Central memory CD8-positive, alpha-beta T cell (primary cell): Measurements from ENCODE around the gene FNDC3B.
"Not testable (repeated sequence)": the region's sequence is repeated elsewhere in the genome, so short reads cannot be mapped to it uniquely, and the experiment has no call there.

Experiments
- ATAC-seq: fragments of 150-1000 bp; cut with Tn5 transposase; replicated peaks from 2 replicates; pipeline ENCODE4 v1.10.0; 2022; ENCODE audit warnings: mild to moderate bottlenecking, moderate FRiP score, moderate number of reproducible peaks; ENCODE audit not compliant: poor library complexity, severe bottlenecking; ENCODE audit errors: extremely low read depth
- DNase-seq, 2 donors: peaks; one replicate each; pipeline ENCODE4 v3.0.0; 2021; ENCODE audit warnings: low spot score in 2 of 2
- H3K27ac Mint-ChIP-seq: one replicate; pipeline ENCODE4 v1.8.0; 2022; ENCODE audit warnings: low read depth, mild to moderate bottlenecking, moderate library complexity, mixed read lengths
- H3K27me3 Mint-ChIP-seq: one replicate; pipeline ENCODE4 v1.8.0; 2022; ENCODE audit warnings: mixed read lengths
- H3K36me3 Mint-ChIP-seq: one replicate; pipeline ENCODE4 v1.8.0; 2022; ENCODE audit warnings: mild to moderate bottlenecking, moderate library complexity, mixed read lengths; ENCODE audit not compliant: insufficient read depth
- H3K4me1 Mint-ChIP-seq: one replicate; pipeline ENCODE4 v1.8.0; 2022; ENCODE audit warnings: mixed read lengths
- H3K4me3 Mint-ChIP-seq: one replicate; pipeline ENCODE4 v1.8.0; 2022; ENCODE audit warnings: mild to moderate bottlenecking, moderate library complexity, mixed read lengths
- H3K9me3 Mint-ChIP-seq: one replicate; pipeline ENCODE4 v1.8.0; 2022; ENCODE audit warnings: mixed read lengths

FNDC3B gene

DNA sequence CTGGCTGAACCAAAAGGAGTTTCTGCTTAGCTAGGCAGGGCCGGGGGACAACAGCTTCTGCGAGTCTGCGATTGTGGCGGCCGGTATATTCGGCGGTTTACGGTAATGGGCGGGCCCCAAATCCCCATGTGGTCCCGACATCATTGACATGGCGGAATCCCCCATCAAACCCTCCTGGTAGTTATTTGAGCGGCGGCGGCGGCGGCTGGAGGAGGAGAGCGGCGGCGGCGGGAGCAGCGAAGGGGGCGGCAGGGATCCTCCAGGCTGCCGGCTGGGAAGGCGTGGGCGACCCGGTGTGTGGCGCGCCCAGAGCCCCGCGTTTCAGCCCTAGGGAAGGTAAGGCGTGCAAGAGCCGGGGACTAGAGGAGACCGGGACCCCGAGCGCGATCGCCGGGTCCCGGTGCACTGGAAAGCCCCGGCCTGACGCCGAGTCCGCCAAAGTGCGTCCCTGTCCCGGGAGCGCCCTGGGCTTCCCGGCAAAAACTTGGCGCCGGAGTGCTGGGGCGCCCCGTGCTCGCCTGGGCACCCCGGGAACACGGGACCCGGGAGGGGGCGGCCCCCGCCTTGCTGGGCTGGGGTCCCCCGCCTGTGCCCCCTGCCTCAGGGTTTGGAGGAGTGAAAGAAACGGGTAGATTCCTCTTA, at the start of gene FNDC3B:
Gene FNDC3B (plus strand): TSS at position 143 of the 642 bp plus-strand sequence. CDS start 72,902 bp downstream, outside the sequence.
- peak; percentile 97 for ATAC-seq
- Mint-ChIP-seq H3K9me3 (no peaks in the 10 kb centered on the region), H3K27ac (peak within 1 kb of the TSS; percentile 97), H3K4me1 (peaks cover 32% of the 10 kb centered on the region), H3K36me3 (peaks cover 5% of the 10 kb centered on the region), H3K27me3 (no peaks in the 10 kb centered on the region), H3K4me3 (peak within 1 kb of the TSS; percentile 92)
- DNase-seq, result peak; percentile 89 to 90

DNA sequence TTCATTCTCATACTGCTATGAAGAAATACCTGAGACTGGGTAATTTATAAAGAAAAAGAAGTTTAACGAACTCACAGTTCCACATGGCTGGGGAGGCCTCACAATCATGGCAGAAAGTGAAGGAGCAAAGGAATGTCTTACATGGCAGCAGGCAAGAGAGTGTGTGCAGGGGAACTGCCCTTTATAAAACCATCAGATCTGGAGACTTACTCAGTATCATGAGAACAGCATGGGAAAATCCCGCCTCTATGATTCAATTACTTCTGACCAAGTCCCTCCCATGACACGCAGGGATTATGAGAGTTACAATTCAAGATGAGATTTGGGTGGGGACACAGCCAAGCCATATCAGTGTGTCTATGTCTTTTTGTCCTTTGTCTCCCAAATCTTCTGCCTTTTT, 49.1 kb upstream of the FNDC3B start:
- H3K27ac Mint-ChIP-seq, DNase-seq, H3K9me3 Mint-ChIP-seq, H3K36me3 Mint-ChIP-seq, ATAC-seq, H3K4me1 Mint-ChIP-seq, H3K4me3 Mint-ChIP-seq: not testable (repeated sequence)
- peaks cover 27% of the 10 kb centered on the region for H3K27me3 Mint-ChIP-seq

DNA sequence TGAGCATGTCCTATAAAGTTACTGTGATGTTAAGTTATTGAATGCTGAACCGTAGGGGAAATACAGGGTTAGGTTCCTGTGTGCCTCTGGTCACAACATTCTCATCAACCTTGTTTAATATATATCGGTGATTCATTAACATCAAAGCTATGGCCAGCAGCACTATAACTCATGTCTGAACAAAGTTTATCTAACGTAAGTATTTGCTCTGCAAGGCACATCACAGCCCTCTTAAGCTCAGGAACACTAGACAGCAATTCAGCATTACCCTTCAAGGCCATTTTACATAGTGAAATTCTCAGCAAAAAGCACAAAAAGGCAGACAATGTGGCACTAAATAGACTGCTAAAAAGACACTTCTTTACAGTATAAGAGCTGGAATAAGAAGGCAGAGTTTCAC, 48.2 kb upstream of the FNDC3B start:
- DNase-seq (no peak), ATAC-seq (no peak)
- no peaks in the 10 kb centered on the region for H3K36me3 Mint-ChIP-seq
- no peak overlapping the region for H3K27ac Mint-ChIP-seq
- peaks cover 2% of the 10 kb centered on the region for H3K9me3 Mint-ChIP-seq
- H3K4me3 Mint-ChIP-seq, result no peak overlapping the region
- H3K27me3 Mint-ChIP-seq, result peaks cover 27% of the 10 kb centered on the region
- H3K4me1 Mint-ChIP-seq, result no peaks in the 10 kb centered on the region

DNA sequence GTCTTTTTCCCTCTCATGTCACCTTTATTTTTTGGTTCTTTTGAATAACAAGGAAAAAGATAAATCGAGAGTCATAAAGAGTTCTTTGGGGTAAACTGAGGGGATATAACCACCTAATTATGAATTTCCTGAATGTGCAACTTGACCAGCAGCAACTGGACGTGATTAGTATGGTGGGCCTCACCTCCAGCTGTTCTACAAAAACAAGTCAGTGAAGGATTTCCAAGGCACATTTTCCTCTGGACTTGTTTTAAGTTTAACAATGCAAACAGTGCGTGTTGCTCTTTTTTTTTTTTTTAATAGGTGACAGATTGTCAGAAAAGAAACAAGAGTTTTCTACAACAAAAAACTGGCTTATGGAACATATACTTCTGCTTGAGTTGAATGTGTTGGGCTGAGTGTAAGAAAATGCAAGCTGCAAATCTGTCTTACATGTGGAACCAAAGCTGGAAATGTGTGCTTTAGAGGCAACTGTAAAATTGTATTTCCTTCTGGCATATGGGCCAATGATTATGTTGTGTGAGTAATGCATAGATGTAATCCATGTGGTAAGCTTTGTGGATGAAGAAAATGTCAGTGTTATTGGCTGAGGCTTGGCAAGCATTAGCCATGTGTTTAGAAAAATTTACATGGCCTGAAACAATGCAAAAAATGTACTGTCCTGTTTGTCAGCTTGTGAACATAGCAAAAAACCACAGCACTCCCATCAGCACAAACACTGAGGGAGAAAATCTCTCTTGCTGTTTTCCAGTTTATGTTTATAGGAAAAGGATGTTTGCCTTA, 44.5 kb upstream of the FNDC3B start:
- Mint-ChIP-seq H3K36me3 (no peaks in the 10 kb centered on the region), H3K27ac (no peak overlapping the region), H3K4me1 (no peaks in the 10 kb centered on the region), H3K27me3 (peaks cover 44% of the 10 kb centered on the region), H3K4me3 (no peak overlapping the region), H3K9me3 (peaks cover 10% of the 10 kb centered on the region)
- DNase-seq, result no peak
- ATAC-seq, result no peak

DNA sequence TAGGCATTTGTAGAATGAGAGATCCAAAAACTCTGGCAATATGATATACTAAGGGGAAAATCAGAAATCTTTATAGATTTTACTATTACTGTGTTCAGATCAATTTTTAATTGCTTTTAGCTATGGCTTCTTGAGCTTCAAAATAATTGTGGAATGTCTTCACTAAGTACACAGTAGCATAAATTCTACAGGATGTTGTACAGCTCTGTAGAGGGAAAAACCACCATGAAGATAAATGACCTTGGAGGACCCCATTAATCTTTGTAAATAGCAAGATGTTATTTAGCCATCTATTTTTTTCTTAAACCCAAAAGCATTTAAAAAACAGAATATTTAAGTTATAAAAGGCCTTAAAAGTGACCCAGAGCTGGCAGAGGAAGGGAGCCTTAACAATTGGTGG, 43.9 kb upstream of the FNDC3B start:
- H3K9me3 Mint-ChIP-seq, result peaks cover 10% of the 10 kb centered on the region
- H3K27me3 Mint-ChIP-seq, result peaks cover 43% of the 10 kb centered on the region
- no peak overlapping the region for H3K4me3 Mint-ChIP-seq
- DNase-seq (no peak), ATAC-seq (no peak)
- H3K4me1 Mint-ChIP-seq, result no peaks in the 10 kb centered on the region
- H3K27ac Mint-ChIP-seq, result no peak overlapping the region
- H3K36me3 Mint-ChIP-seq, result no peaks in the 10 kb centered on the region

DNA sequence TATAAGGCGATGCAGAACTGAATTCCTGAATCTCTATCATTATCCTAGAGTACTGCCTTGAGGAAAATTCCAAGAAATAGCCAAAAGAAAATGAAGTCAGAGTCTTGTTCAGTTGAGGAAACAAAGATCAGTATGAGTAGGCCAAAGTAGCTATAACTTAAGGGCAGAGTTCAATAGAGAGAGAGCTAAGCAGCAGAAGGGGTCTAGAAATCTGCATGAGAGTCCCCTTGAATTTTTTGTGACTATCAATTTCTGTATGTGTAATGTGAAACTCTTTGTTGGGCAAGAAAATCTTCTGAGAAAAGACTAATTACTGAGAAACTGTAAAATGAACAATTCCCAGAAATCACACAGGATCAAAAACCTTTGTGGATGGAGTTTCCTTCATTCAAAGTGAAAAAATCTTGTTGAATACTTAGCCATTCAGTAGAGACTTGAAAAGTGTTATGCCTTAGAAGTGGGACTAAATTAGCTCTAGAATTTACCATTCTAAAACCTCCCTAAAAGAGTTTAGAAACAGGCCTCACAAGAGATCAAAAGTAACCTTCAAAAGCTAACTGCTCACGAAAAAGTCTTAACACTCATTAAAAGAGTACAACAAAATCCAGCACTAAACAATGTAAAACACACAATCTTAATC, 43.1 kb upstream of the FNDC3B start:
- no peaks in the 10 kb centered on the region for H3K36me3 Mint-ChIP-seq
- no peaks in the 10 kb centered on the region for H3K4me1 Mint-ChIP-seq
- peaks cover 10% of the 10 kb centered on the region for H3K9me3 Mint-ChIP-seq
- DNase-seq (no peak), ATAC-seq (no peak)
- H3K4me3 Mint-ChIP-seq, result no peak overlapping the region
- H3K27me3 Mint-ChIP-seq, result peaks cover 36% of the 10 kb centered on the region
- H3K27ac Mint-ChIP-seq, result no peak overlapping the region

DNA sequence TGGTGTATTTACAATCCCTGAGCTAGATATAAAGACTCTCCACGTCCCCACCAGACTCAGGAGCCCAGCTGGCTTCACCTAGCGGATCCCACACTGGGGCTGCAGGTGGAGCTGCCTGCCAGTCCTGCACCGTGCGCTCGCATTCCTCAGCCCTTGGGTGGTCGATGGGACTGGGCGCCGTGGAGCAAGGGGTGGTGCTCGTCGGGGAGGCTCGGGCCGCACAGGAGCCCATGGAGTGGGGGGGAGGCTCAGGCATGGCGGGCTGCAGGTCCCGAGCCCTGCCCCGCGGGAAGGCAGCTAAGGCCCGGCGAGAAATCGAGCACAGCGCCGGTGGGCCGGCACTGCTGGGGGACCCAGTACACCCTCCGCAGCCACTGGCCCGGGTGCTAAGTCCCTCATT, 40.6 kb upstream of the FNDC3B start:
- not testable (repeated sequence) for ATAC-seq, H3K4me3 Mint-ChIP-seq, H3K4me1 Mint-ChIP-seq, H3K36me3 Mint-ChIP-seq, DNase-seq, H3K27ac Mint-ChIP-seq, H3K9me3 Mint-ChIP-seq
- H3K27me3 Mint-ChIP-seq, result peaks cover 19% of the 10 kb centered on the region

DNA sequence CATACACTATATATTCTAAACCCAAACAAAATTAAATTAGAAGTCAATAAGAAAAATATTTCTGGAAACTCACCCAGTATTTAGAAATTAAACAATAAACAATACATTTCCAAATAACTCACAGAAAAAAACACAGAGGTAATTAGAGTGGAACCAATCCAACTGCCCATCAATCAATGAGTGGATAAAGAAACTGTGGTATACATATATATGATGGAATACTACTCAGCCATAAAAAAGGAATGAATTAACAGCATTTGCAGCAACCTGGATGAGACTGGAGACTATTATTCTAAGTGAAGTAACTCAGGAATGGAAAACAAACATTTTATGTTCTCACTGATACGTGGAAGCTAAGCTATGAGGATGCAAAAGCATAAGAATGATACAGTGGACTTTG, 37.8 kb upstream of the FNDC3B start:
- peaks cover 14% of the 10 kb centered on the region for H3K27me3 Mint-ChIP-seq
- not testable (repeated sequence) for DNase-seq, H3K4me3 Mint-ChIP-seq, H3K4me1 Mint-ChIP-seq, ATAC-seq, H3K9me3 Mint-ChIP-seq, H3K36me3 Mint-ChIP-seq, H3K27ac Mint-ChIP-seq

DNA sequence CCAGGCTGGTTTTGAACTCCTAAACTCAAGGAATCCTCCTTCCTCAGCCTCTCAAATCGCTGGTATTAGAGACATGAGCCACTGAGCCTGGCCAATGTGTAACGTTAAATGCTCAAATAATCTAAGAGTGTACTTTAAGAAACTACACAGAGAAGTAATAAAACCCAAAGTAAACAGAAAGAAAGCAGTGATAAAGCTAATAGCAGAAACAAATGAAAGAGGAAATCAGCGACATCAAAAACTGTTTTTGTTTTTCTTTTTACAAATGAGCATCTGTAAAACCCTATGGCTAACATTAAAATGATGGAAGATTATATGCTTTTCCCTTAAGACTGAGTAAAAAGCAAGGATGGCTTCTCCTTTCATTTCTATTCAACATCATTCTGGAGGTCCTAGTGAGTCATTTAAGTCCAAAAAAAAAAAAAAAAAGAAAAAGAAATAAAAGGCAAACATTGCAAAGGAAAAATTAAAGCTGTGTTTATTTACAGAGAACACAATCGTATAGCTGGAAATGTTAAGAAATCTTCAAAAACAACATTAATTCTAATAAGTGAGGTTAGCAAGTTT, 36.8 kb upstream of the FNDC3B start:
- no peaks in the 10 kb centered on the region for H3K9me3 Mint-ChIP-seq
- peaks cover 8% of the 10 kb centered on the region for H3K27me3 Mint-ChIP-seq
- DNase-seq, result no peak
- no peaks in the 10 kb centered on the region for H3K4me1 Mint-ChIP-seq
- peaks cover 2% of the 10 kb centered on the region for H3K36me3 Mint-ChIP-seq
- no peak for ATAC-seq
- no peak overlapping the region for H3K4me3 Mint-ChIP-seq
- no peak overlapping the region for H3K27ac Mint-ChIP-seq

DNA sequence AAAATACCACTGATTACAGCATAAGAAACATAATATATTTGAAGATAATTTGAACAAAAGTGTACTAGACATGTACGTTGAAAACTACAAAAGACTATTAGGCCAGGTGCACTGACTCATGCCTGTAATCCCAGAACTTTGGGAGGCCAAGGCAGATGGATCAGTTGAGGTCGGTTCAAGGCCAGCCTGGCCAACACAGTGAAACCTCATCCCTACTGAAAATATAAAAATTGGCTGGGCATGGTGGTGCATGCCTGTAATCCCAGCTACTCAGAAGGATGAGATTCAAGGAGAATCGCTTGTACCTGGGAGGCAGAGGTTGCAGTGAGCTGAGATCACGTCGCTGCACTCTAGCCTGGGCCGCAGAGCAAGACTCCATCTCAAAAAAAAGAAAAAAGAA, 36.2 kb upstream of the FNDC3B start:
- no peak overlapping the region for H3K4me3 Mint-ChIP-seq
- H3K9me3 Mint-ChIP-seq, result no peaks in the 10 kb centered on the region
- DNase-seq (no peak), ATAC-seq (no peak)
- H3K27me3 Mint-ChIP-seq, result peaks cover 8% of the 10 kb centered on the region
- H3K4me1 Mint-ChIP-seq, result no peaks in the 10 kb centered on the region
- H3K36me3 Mint-ChIP-seq, result peaks cover 2% of the 10 kb centered on the region
- H3K27ac Mint-ChIP-seq, result no peak overlapping the region

DNA sequence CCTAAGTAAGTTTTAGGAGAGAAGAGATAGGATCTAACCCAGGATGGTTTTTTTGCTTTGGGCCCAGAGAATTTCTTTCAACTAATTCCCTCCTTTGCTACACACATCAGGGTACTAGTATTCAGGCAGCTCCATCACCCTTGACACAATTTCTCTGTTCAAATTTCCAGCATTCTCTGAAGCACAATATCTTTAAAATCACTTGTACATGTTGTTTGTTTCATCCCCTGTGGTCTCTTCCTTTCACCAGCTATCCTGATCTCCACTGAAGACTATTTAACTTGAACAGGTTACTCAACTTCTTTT, 32.4 kb upstream of the FNDC3B start:
- ATAC-seq, result no peak
- Mint-ChIP-seq H3K4me3 (no peak overlapping the region), H3K4me1 (no peaks in the 10 kb centered on the region), H3K9me3 (no peaks in the 10 kb centered on the region), H3K36me3 (peaks cover 2% of the 10 kb centered on the region), H3K27me3 (no peaks in the 10 kb centered on the region), H3K27ac (no peak overlapping the region)
- no peak for DNase-seq

DNA sequence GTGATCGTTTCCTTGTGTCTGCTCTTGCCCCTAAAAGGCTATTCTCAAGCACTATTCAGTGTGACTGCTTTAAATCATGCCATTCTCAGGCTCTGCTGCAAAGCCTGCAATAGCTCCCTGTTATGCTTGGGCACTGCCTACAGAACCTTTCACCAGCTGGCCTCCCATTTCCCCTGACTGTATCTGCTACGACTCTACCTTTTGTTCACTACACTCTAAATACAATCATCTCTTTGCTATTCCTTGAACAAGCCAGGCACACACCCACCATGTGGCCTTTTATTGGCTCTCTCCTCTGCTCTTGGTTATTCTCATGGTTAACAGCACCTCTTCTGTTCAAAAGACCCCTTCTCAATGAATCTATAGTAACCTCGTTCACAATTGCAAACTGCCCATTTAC, 29.6 kb upstream of the FNDC3B start:
- no peak overlapping the region for H3K4me3 Mint-ChIP-seq
- peaks cover 2% of the 10 kb centered on the region for H3K36me3 Mint-ChIP-seq
- DNase-seq (no peak), ATAC-seq (no peak)
- no peaks in the 10 kb centered on the region for H3K9me3 Mint-ChIP-seq
- no peaks in the 10 kb centered on the region for H3K4me1 Mint-ChIP-seq
- no peaks in the 10 kb centered on the region for H3K27me3 Mint-ChIP-seq
- H3K27ac Mint-ChIP-seq, result no peak overlapping the region

DNA sequence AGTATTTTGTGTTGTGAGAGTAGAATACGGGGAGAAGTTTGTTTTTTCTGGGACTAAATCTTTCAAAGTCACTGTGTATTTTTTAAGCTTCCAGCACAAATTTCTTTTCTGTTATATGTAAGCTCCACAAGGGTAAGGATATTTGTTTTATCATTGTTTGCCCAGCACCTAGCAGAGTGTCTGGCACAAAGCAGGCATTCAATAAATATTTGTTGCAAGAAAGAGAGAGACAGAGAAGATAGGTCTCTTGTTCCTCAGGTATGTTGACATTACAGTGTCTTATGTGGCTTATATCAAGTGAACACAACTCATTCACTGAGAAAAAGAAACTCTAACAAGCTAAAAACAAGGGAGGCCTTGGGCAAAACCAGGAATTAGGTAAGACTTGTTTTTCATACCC, 26.6 kb upstream of the FNDC3B start:
- no peaks in the 10 kb centered on the region for H3K27me3 Mint-ChIP-seq
- no peak overlapping the region for H3K27ac Mint-ChIP-seq
- no peaks in the 10 kb centered on the region for H3K4me1 Mint-ChIP-seq
- H3K36me3 Mint-ChIP-seq, result no peaks in the 10 kb centered on the region
- no peaks in the 10 kb centered on the region for H3K9me3 Mint-ChIP-seq
- ATAC-seq (no peak), DNase-seq (no peak)
- H3K4me3 Mint-ChIP-seq, result no peak overlapping the region
